ENCODE results near the gene PPP2R5B. TPM values are rescaled to one million over a fixed set of nuclear protein-coding genes. Genes with fewer than 3 reads are reported as not detected.

Gene PPP2R5B
- total RNA-seq, 1 donor from 2014 or later = 16.9 TPM

DNA sequence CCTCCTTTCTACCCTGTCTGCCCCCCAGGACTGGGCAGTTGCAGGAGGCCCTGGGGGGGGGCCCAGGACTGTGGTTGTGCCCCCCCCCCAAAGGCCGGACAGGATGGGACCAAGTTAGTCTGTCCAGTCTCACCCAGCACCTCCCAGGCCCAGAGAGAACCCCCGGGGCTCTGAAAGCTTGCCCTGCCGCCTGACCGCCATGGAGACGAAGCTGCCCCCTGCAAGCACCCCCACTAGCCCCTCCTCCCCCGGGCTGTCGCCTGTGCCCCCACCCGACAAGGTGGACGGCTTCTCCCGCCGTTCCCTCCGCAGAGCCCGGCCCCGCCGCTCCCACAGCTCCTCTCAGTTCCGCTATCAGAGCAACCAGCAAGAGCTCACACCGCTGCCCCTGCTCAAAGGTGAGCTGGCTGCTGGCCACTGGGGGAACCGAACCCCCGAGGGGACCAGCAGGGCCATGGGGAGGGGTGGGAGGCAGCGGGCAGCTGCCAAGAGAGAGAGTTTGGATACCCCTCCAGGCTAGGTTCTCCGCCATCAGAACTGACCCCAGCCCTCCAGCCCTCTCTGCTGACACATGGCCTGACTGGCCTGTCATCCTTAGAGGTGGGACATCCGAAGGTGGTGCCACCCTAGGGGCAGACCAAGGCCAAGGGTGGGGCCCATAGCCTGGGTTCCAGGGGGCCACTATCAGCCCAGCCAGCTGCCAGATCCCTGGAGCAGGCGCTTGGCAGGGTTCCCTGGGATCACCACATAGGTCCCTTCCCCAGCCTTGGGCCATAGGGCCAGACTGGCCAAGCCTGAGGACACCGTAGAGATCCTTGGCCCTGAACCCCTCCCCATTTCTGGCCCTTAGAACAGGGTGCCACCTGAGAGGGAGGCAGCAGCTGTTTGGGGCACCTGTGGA lies 1.3 kb downstream of the PPP2R5B start:
- TF ChIP-seq POLR2A (IDR thresholded peaks at IDR 0.05) (no peak), POLR2AphosphoS5 (IDR thresholded peaks at IDR 0.05; ENCODE audit: insufficient read depth in 1 of 2, low read depth in 1 of 2) (no peak)
- TF ChIP-seq, protein P1, sequence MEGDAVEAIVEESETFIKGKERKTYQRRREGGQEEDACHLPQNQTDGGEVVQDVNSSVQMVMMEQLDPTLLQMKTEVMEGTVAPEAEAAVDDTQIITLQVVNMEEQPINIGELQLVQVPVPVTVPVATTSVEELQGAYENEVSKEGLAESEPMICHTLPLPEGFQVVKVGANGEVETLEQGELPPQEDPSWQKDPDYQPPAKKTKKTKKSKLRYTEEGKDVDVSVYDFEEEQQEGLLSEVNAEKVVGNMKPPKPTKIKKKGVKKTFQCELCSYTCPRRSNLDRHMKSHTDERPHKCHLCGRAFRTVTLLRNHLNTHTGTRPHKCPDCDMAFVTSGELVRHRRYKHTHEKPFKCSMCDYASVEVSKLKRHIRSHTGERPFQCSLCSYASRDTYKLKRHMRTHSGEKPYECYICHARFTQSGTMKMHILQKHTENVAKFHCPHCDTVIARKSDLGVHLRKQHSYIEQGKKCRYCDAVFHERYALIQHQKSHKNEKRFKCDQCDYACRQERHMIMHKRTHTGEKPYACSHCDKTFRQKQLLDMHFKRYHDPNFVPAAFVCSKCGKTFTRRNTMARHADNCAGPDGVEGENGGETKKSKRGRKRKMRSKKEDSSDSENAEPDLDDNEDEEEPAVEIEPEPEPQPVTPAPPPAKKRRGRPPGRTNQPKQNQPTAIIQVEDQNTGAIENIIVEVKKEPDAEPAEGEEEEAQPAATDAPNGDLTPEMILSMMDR (IDR thresholded peaks at IDR 0.05) = no peak
- Histone ChIP-seq H3K4me3 (peak overlapping the region; percentile 76 to 83), H3K27ac (no peak overlapping the region), H3K4me1 (peaks cover 26% of the 10 kb centered on the region), H3K27me3 (no peaks in the 10 kb centered on the region), H3K36me3 (peaks cover 0 to 34% of the 10 kb centered on the region in 2 donors), H3K9me3 (no peaks in the 10 kb centered on the region)
- DNase-seq (ENCODE audit: extremely low spot score in 2 of 2) = no peak
- intact Hi-C loops (cut with DNase I) = no loop called here

DNA sequence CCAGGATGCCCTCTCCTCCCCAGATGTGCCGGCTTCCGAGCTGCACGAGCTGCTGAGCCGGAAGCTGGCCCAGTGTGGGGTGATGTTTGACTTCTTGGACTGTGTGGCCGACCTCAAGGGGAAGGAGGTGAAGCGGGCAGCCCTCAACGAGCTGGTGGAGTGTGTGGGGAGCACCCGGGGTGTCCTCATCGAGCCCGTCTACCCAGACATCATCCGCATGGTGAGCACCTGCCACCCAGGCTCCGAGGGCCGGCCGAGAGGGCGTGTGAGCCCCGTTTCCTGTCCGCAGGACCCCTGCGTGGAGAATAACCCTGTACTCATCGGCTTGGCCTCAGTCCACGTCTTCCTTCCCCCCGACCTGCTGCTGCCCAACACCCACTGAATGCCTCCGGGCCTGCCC lies 2.2 kb downstream of the PPP2R5B start:
- no peak for DNase-seq (ENCODE audit: extremely low spot score in 2 of 2)
- no peak overlapping the region for H3K4me3 ChIP-seq
- intact Hi-C loops (cut with DNase I) = no loop called here
- peaks cover 0 to 41% of the 10 kb centered on the region in 2 donors for H3K36me3 ChIP-seq
- H3K27ac ChIP-seq = no peak overlapping the region
- H3K4me1 ChIP-seq = peaks cover 26% of the 10 kb centered on the region
- no peaks in the 10 kb centered on the region for H3K27me3 ChIP-seq
- no peaks in the 10 kb centered on the region for H3K9me3 ChIP-seq
- TF ChIP-seq, protein P1 (IDR thresholded peaks at IDR 0.05) = no peak

DNA sequence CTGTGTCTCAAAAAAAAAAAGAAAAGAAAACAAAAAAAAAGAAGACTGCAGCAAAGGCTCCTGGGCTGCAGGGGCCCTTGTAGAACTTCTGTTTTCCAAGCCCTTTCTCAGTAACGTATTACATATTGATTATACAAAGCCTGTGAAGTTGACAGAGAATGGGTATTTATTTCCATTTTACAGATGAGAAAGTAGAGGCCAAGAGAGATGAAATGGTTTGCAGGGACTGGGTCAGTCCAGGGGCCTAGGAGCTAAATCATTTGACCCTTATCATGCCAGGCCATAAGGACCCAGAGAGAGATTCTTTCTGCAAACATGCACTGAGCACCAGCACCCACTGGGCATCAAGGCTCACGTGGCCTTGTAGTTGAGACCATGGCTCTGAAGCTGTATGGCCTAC lies 4.5 kb downstream of the PPP2R5B start:
- Histone ChIP-seq H3K27ac (no peak overlapping the region), H3K36me3 (peaks cover 0 to 63% of the 10 kb centered on the region in 2 donors), H3K27me3 (no peaks in the 10 kb centered on the region), H3K4me3 (no peak overlapping the region), H3K9me3 (no peaks in the 10 kb centered on the region), H3K4me1 (peaks cover 18% of the 10 kb centered on the region)
- DNase-seq (ENCODE audit: extremely low spot score in 2 of 2) = no peak
- TF ChIP-seq, protein P1 (IDR thresholded peaks at IDR 0.05) = no peak
- no peak for TF ChIP-seq POLR2A (IDR thresholded peaks at IDR 0.05)
- TF ChIP-seq POLR2AphosphoS5 (IDR thresholded peaks at IDR 0.05; ENCODE audit: insufficient read depth in 1 of 2, low read depth in 1 of 2) = no peak
- intact Hi-C loops (cut with DNase I) = no loop called here

DNA sequence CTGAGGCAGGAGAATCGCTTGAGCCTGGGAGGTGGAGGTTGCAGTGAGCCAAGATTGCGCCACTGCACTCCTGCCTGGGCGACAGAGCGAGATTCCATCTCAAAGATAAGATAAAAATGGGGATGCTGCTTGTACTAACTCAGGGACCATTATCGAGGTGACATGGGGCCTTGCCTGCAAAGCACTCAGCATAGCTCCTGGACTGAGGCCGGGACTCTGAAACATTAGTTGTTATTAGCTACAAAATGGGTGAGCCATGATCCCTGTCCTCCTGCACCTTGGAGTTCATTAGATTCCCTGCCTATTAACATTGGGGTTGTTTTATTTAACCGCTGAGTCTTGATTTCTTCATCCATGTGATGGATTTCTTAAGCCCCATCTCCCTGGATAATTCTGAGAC lies 5.1 kb downstream of the PPP2R5B start:
- Histone ChIP-seq H3K9me3 (no peaks in the 10 kb centered on the region), H3K4me1 (peaks cover 18% of the 10 kb centered on the region), H3K27ac (no peak overlapping the region), H3K36me3 (peaks cover 0 to 63% of the 10 kb centered on the region in 2 donors), H3K27me3 (no peaks in the 10 kb centered on the region), H3K4me3 (no peak overlapping the region)
- intact Hi-C loops (cut with DNase I) = no loop called here
- DNase-seq (ENCODE audit: extremely low spot score in 2 of 2) = no peak
- TF ChIP-seq POLR2A (IDR thresholded peaks at IDR 0.05) (no peak), POLR2AphosphoS5 (IDR thresholded peaks at IDR 0.05; ENCODE audit: insufficient read depth in 1 of 2, low read depth in 1 of 2) (no peak)
- TF ChIP-seq, protein P1 (IDR thresholded peaks at IDR 0.05) = no peak

DNA sequence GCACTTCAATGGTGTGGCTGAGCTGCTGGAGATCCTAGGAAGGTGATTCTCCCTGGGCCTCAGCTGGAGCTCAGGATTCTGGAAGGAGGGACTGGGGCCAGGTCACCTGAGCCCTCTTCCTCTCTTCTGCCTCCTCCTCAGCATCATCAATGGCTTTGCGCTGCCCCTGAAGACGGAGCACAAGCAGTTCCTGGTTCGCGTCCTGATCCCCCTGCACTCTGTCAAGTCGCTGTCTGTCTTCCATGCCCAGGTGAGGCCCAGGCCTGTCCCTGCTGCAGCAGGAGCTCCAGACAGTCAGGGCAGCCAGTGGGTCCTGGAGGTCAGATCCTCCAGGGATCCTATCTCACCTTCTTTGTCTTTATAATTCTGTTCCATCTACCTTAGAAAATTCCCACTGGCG lies 5.9 kb downstream of the PPP2R5B start:
- no peak overlapping the region for H3K27ac ChIP-seq
- peaks cover 0 to 63% of the 10 kb centered on the region in 2 donors for H3K36me3 ChIP-seq
- DNase-seq (ENCODE audit: extremely low spot score in 2 of 2) = no peak
- H3K4me1 ChIP-seq = peaks cover 15% of the 10 kb centered on the region
- no peaks in the 10 kb centered on the region for H3K27me3 ChIP-seq
- no peak overlapping the region for H3K4me3 ChIP-seq
- H3K9me3 ChIP-seq = no peaks in the 10 kb centered on the region
- TF ChIP-seq, protein P1 (IDR thresholded peaks at IDR 0.05) = no peak
- no peak for TF ChIP-seq POLR2A (IDR thresholded peaks at IDR 0.05)
- TF ChIP-seq POLR2AphosphoS5 (IDR thresholded peaks at IDR 0.05; ENCODE audit: insufficient read depth in 1 of 2, low read depth in 1 of 2) = no peak
- intact Hi-C loops (cut with DNase I) = no loop called here
